Left ventricle myocardium inferior (tissue), 1 donor: ENCODE data around the gene ZNF490. TPM values are rescaled to one million over a fixed set of nuclear protein-coding genes. Genes with fewer than 3 reads are reported as not detected.

Experiments
- DNase-seq: peaks from one replicate; pipeline ENCODE4 v3.0.0-alpha.2; 2020
- H3K27ac ChIP-seq: fragments of 200-600 bp; replicated peaks from 2 replicates; pipeline ENCODE4 v1.8.0; 2021
- H3K27me3 ChIP-seq: fragments of 200-600 bp; 2 replicates; pipeline ENCODE4 v1.8.0; 2021; ENCODE audit warnings: low read depth
- H3K36me3 ChIP-seq: fragments of 200-600 bp; 2 replicates; pipeline ENCODE4 v1.8.0; 2021
- H3K4me1 ChIP-seq: fragments of 200-600 bp; 2 replicates; pipeline ENCODE4 v1.8.0; 2021
- H3K4me3 ChIP-seq: fragments of 200-600 bp; 2 replicates; pipeline ENCODE4 v1.8.0; 2021; ENCODE audit warnings: mild to moderate bottlenecking, moderate library complexity
- H3K9me3 ChIP-seq: fragments of 200-600 bp; replicated peaks from 2 replicates; pipeline ENCODE4 v1.8.0; 2021
- CTCF ChIP-seq: fragments of 200-600 bp; IDR thresholded peaks from 2 replicates; pipeline ENCODE4 v1.8.0; 2021; ENCODE audit warnings: antibody characterized with exemption, mild to moderate bottlenecking, borderline replicate concordance
- intact Hi-C: fragments of 100-400 bp; cut with micrococcal nuclease; formaldehyde crosslinking; loops from one replicate; pipeline ENCODE4 v1.11.0; 2022
- total RNA-seq: library from RNA; stranded (reverse); fragmentation: NEBNext Ultra II Directional; extraction: Animal tissue kit (Norgen Biotek cat#: 25700); gene quantifications from one replicate; pipeline ENCODE4 v1.2.1, GENCODE V29; 2021
- donor health status: DM: no; HTN: yes; CAD: no; lungs with severe emphysema.

The ZNF490 gene
- total RNA-seq, 1 donor from 2014 or later: 4.1 TPM

- peaks cover 80% of the 10 kb centered on the region for H3K4me1 ChIP-seq
- no peak overlapping the region for H3K4me3 ChIP-seq
- peaks cover 25% of the 10 kb centered on the region for H3K36me3 ChIP-seq
- intact Hi-C loops: no loop called here
- TF ChIP-seq CTCF: no peak
- DNase-seq: no peak
- no peak overlapping the region for H3K27ac ChIP-seq
- no peaks in the 10 kb centered on the region for H3K27me3 ChIP-seq
- no peaks in the 10 kb centered on the region for H3K9me3 ChIP-seq
Observed at GRCh38 chr19:12546903-12547302, 63.7 kb downstream of the ZNF490 start.

- peaks cover 32% of the 10 kb centered on the region for H3K36me3 ChIP-seq
- H3K4me3 ChIP-seq: no peak overlapping the region
- no peaks in the 10 kb centered on the region for H3K9me3 ChIP-seq
- H3K27ac ChIP-seq: no peak overlapping the region
- H3K27me3 ChIP-seq: no peaks in the 10 kb centered on the region
- no peak for TF ChIP-seq CTCF
- peaks cover 75% of the 10 kb centered on the region for H3K4me1 ChIP-seq
- DNase-seq: no peak
- intact Hi-C loops: no loop called here
Observed at GRCh38 chr19:12546068-12546467, 64.5 kb downstream of the ZNF490 start.

GRCh38 chr19:12545267-12545666 lies 65.3 kb downstream of the ZNF490 start:
- no peak for DNase-seq
- no peak overlapping the region for H3K4me3 ChIP-seq
- H3K27me3 ChIP-seq: no peaks in the 10 kb centered on the region
- H3K9me3 ChIP-seq: no peaks in the 10 kb centered on the region
- H3K27ac ChIP-seq: peak overlapping the region; percentile 48
- intact Hi-C loops: no loop called here
- no peak for TF ChIP-seq CTCF
- peaks cover 67% of the 10 kb centered on the region for H3K4me1 ChIP-seq
- H3K36me3 ChIP-seq: peaks cover 40% of the 10 kb centered on the region

GRCh38 chr19:12544401-12544876 lies 66.2 kb downstream of the ZNF490 start:
- peaks cover 48% of the 10 kb centered on the region for H3K36me3 ChIP-seq
- no peaks in the 10 kb centered on the region for H3K27me3 ChIP-seq
- intact Hi-C loops: no loop called here
- no peak for TF ChIP-seq CTCF
- H3K4me1 ChIP-seq: peaks cover 58% of the 10 kb centered on the region
- H3K27ac ChIP-seq: peak overlapping the region; percentile 48
- no peak overlapping the region for H3K4me3 ChIP-seq
- no peaks in the 10 kb centered on the region for H3K9me3 ChIP-seq
- no peak for DNase-seq

- Histone ChIP-seq H3K27me3 (no peaks in the 10 kb centered on the region), H3K9me3 (no peaks in the 10 kb centered on the region), H3K36me3 (peaks cover 52% of the 10 kb centered on the region), H3K4me3 (no peak overlapping the region), H3K27ac (peak overlapping the region; percentile 48), H3K4me1 (peaks cover 53% of the 10 kb centered on the region)
- no peak for TF ChIP-seq CTCF
- intact Hi-C loops: no loop called here
- DNase-seq: no peak
Observed at GRCh38 chr19:12543855-12544254, 66.8 kb downstream of the ZNF490 start.

Other genes with a start within 250 kb of the ZNF490 start
- 3.4 TPM for gene ZNF442, start 245.1 kb downstream of the ZNF490 start, total RNA-seq
- 2.0 TPM for gene ZNF799, start 209.5 kb downstream of the ZNF490 start, total RNA-seq
- 2.3 TPM for gene ZNF443, start 169.8 kb downstream of the ZNF490 start, total RNA-seq
- 1.1 TPM for gene ZNF709, start 126.0 kb downstream of the ZNF490 start, total RNA-seq
- gene ZNF564, start 59.3 kb downstream of the ZNF490 start, total RNA-seq: 11.1 TPM
- 15.4 TPM for gene ZNF791, start 107 bp upstream of the ZNF490 start, total RNA-seq
- gene MAN2B1, start 55.9 kb upstream of the ZNF490 start, total RNA-seq: 26.7 TPM
- gene WDR83, start 56.0 kb upstream of the ZNF490 start, total RNA-seq: 8.4 TPM
- 50.8 TPM for gene DHPS, start 71.1 kb upstream of the ZNF490 start, total RNA-seq
- gene GNG14, start 77.2 kb upstream of the ZNF490 start, total RNA-seq: not detected
- 1.8 TPM for gene FBXW9, start 85.8 kb upstream of the ZNF490 start, total RNA-seq
- 33.1 TPM for gene TNPO2, start 113.1 kb upstream of the ZNF490 start, total RNA-seq
- gene TRIR, start 123.9 kb upstream of the ZNF490 start, total RNA-seq: 122 TPM
- 65.1 TPM for gene GET3, start 126.7 kb upstream of the ZNF490 start, total RNA-seq
- gene BEST2, start 141.0 kb upstream of the ZNF490 start, total RNA-seq: not detected
- 66.3 TPM for gene HOOK2, start 164.7 kb upstream of the ZNF490 start, total RNA-seq
- gene JUNB, start 180.7 kb upstream of the ZNF490 start, total RNA-seq: 26.7 TPM
- gene PRDX2, start 191.0 kb upstream of the ZNF490 start, total RNA-seq: 700 TPM
- gene THSD8, start 191.3 kb upstream of the ZNF490 start, total RNA-seq: 2.7 TPM
- 2.5 TPM for gene RNASEH2A, start 195.8 kb upstream of the ZNF490 start, total RNA-seq
- not detected for gene RTBDN, start 223.8 kb upstream of the ZNF490 start, total RNA-seq
- gene MAST1, start 227.7 kb upstream of the ZNF490 start, total RNA-seq: not detected